SH-SY5Y (cell line): Measurements from ENCODE around the gene RTP1.

Source experiments
- GATA2 ChIP-seq: IDR thresholded peaks from 2 replicates; pipeline ENCODE4 v1.6.1; 2011; ENCODE audit warnings: mild to moderate bottlenecking, low read depth, low read length
- GATA3 ChIP-seq: IDR thresholded peaks from 2 replicates; pipeline ENCODE4 v1.6.1; 2011; ENCODE audit warnings: low read depth, mild to moderate bottlenecking, low read length, moderate library complexity

DNA sequence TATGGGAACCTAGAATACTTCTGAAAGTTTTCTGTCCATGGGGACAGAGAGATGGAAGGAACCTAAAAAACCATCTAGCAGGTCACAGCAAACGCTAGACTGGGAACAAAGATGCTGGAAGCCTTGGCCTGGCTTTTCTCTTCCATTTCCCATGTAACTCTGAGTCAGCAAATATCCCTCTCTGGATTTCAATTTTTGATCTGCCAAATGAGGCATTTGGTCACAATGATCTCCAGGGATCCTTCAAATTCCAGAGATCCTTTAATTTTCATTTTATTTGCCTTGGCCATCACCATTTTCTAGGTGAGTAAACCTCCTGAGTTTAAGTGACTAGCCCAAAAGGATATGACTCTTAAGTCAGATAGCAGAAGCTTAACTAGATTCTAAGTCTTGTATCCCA is 39.7 kb downstream of the RTP1 start:
- TF ChIP-seq GATA3 (no peak), GATA2 (no peak)
